K562 (cell line): Measurements from ENCODE around the gene RNF212B. TPM values are rescaled to one million over a fixed set of nuclear protein-coding genes. Genes with fewer than 3 reads are reported as not detected.

ENCODE experiments used
- SP1 ChIP-seq: sonication (generic); formaldehyde crosslinking; IDR thresholded peaks from 2 replicates; pipeline ENCODE4 v1.8.1; 2022; ENCODE audit warnings: mild to moderate bottlenecking, missing genetic modification reagents
- polyA plus RNA-seq, 8 experiments: library from polyadenylated mRNA; depleted of rRNA in 4 of 8; stranded (reverse) in 5 of 8; unstranded in 3 of 8; fragments of >200 nt; fragmentation: Nextera tagmentation in 2 of 8; fragmentation: Illumina TruSeq in 1 of 8; extraction: Ambion mirVana in 2 of 8; extraction: Trizol in 1 of 8; gene quantifications; 2 replicates each; pipeline versions ENCODE4 v1.2.1 to v1.2.3, GENCODE V29; 2011 to 2014; ENCODE audit warnings: inconsistent platforms in 1 of 8, missing spikeins in 1 of 8
- total RNA-seq, 7 experiments: library from RNA; depleted of rRNA in 6 of 7; stranded (reverse); fragments of >200 nt in 6 of 7; fragmentation: Illumina TruSeq in 2 of 7; extraction: Trizol in 2 of 7; gene quantifications; 2 replicates each; pipeline versions ENCODE4 v1.2.1 to v1.2.3, GENCODE V29; 2011 to 2021; ENCODE audit warnings: low replicate concordance in 1 of 7
- TF ChIP-seq, protein P1 (sequence below), 2 experiments: IDR thresholded peaks in 1 of 2; conservative IDR thresholded peaks in 1 of 2; 2 replicates each; pipeline ENCODE4 v1.6.1; 2016; ENCODE audit warnings: low read depth in 2 of 2, mild to moderate bottlenecking in 1 of 2, missing compliant biosample characterization in 1 of 2, missing genetic modification characterization in 1 of 2, moderate library complexity in 1 of 2

RNF212B gene
- total and polyA plus RNA-seq, 9 of the 15 experiments (the other 6 are each of a cell fraction or from before 2014, with no cell fraction given) = 0.15 to 0.43 (median 0.27) TPM; not detected in 3

GRCh38 chr14:23319746-23320583 is 82.2 kb downstream of the RNF212B start (continued):
- TF ChIP-seq, protein P1, sequence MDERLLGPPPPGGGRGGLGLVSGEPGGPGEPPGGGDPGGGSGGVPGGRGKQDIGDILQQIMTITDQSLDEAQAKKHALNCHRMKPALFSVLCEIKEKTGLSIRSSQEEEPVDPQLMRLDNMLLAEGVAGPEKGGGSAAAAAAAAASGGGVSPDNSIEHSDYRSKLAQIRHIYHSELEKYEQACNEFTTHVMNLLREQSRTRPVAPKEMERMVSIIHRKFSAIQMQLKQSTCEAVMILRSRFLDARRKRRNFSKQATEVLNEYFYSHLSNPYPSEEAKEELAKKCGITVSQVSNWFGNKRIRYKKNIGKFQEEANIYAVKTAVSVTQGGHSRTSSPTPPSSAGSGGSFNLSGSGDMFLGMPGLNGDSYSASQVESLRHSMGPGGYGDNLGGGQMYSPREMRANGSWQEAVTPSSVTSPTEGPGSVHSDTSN (CRISPR knock-in tag; IDR thresholded peaks at IDR 0.05; ENCODE audit: low read depth) = no peak
- TF ChIP-seq, protein P1 (tag; conservative IDR thresholded peaks at IDR 0.05; ENCODE audit: low read depth) = 0 out of 2 replicates have a peak, but pooled peaks have one; percentile 6
- TF ChIP-seq SP1 (CRISPR knock-in tag) = no peak
- TF ChIP-seq, all 486 proteins: peak for 8
